NCI-H2107 treated with DMSO at 0.1 percent for 48 hours (cell line): ENCODE measurements around the gene RRP15.

Source experiments
- DNase-seq: peaks from one replicate; lab custom pipeline; 2025; ENCODE audit not compliant: unreplicated experiment; lab: John Stamatoyannopoulos, UW

RRP15 gene

GRCh38 chr1:218361298-218362065, 76.4 kb downstream of the RRP15 start:
- DNase-seq = peak; percentile 35

- no peak for DNase-seq
Measured at GRCh38 chr1:218362418-218363076, 77.5 kb downstream of the RRP15 start.

- no peak for DNase-seq
Measured at GRCh38 chr1:218363141-218363540, 78.0 kb downstream of the RRP15 start.

- no peak for DNase-seq
Measured at GRCh38 chr1:218364028-218364710, 79.1 kb downstream of the RRP15 start.

- DNase-seq = no peak
Measured at GRCh38 chr1:218365226-218365999, 80.3 kb downstream of the RRP15 start.

- DNase-seq = no peak
Measured at GRCh38 chr1:218366322-218367052, 81.4 kb downstream of the RRP15 start.

GRCh38 chr1:218367118-218367517, 82.0 kb downstream of the RRP15 start:
- no peak for DNase-seq

- no peak for DNase-seq
Measured at GRCh38 chr1:218368686-218369085, 83.6 kb downstream of the RRP15 start.

GRCh38 chr1:218369688-218370511, 84.8 kb downstream of the RRP15 start:
- no peak for DNase-seq

- DNase-seq = peak; percentile 84
Measured at GRCh38 chr1:218371927-218372672, 87.0 kb downstream of the RRP15 start.

- DNase-seq = no peak
Measured at GRCh38 chr1:218374401-218375353, 89.6 kb downstream of the RRP15 start.

GRCh38 chr1:218376722-218377121, 91.6 kb downstream of the RRP15 start:
- DNase-seq = no peak

- peak; percentile 69 for DNase-seq
Measured at GRCh38 chr1:218377143-218377660, 92.1 kb downstream of the RRP15 start.

GRCh38 chr1:218380125-218380977, 95.3 kb downstream of the RRP15 start:
- DNase-seq = no peak

- DNase-seq = no peak
Measured at GRCh38 chr1:218382261-218382660, 97.2 kb downstream of the RRP15 start.

GRCh38 chr1:218383051-218383450, 98.0 kb downstream of the RRP15 start:
- peak; percentile 82 for DNase-seq

GRCh38 chr1:218383681-218384080, 98.6 kb downstream of the RRP15 start:
- no peak for DNase-seq
